ENCODE data around the gene INSR.

INSR gene

DNA sequence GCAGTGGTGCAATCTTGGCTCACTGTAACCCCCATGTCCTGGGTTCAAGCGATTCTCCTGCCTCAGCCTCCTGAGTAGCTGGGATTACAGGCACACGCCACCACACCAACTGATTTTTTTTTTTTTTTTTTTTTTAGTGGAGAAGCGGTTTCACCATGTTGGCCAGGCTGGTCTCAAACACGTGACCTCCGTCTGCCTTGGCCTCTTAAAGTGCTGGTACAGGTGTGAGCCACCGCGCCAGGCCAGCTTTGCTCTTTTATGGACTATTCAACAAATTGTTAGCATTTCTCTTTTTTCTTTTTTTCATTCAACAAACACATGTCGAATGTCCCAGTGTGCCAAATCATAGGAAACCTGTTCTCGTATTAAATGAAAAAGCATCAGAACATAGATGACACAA is 99.6 kb downstream of the INSR start:
- Histone ChIP-seq H3K4me1 (ENCODE audit: insufficient read depth, low read length) (peaks cover 8% of the 10 kb centered on the region; the same call in 1 of the 2 replicates), H3K9ac (ENCODE audit: low read depth, low read length) (no peak overlapping the region), H3K36me3 (ENCODE audit: insufficient read depth, low read length) (no peaks in the 10 kb centered on the region), H3K9me3 (ENCODE audit: control insufficient read depth, insufficient read depth, low read length) (no peaks in the 10 kb centered on the region)

GRCh38 chr19:7191946-7192691 is 102.1 kb downstream of the INSR start:
- H3K9me3 ChIP-seq (ENCODE audit: control insufficient read depth, insufficient read depth, low read length) = no peaks in the 10 kb centered on the region
- no peak overlapping the region for H3K9ac ChIP-seq (ENCODE audit: low read depth, low read length)
- no peaks in the 10 kb centered on the region for H3K4me1 ChIP-seq (ENCODE audit: insufficient read depth, low read length)
- H3K36me3 ChIP-seq (ENCODE audit: insufficient read depth, low read length) = no peaks in the 10 kb centered on the region

DNA sequence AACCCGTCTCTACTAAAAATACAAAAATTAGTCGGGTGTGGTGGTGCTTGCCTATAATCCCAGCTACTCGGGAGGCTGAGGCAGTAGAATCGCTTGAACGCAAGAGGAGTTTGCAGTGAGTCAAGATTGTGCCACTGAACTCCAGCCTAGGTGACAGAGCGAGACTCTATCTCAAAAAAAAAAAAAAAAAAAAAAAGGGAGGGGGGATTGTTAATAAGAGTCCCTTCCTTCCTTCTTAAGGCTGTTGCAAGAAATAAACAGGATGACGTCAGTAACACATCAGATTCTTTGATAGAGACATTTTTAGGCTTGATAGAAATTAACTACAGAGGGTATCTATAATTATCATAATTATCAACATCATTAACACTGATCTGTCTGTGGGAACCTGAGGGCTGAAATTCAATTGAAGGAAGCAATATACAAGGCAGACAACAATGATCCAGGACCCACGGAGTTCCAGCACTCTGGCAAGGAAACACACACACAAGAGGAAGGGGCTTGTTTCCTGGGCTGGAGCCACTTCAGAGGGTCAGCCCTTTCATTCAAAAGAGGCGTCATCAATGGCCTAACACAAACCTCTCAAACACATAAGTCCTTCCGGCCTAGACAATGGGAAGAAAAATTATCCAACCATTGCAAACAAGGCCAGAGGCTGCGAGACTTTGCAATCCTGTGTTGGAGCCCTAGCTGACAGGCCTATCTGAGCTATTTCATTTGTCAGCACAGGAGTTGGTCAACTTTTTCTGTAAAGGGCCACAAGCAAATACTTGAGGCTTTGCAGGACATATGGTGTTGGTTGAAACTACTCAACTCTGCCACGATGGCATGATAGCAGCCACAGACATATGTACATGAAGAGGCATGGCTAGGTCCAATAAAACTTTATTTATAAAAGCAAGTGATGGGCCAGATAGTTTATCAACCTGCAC is 105.2 kb downstream of the INSR start:
- Histone ChIP-seq H3K9me3 (ENCODE audit: control insufficient read depth, insufficient read depth, low read length) (no peaks in the 10 kb centered on the region), H3K36me3 (ENCODE audit: insufficient read depth, low read length) (no peaks in the 10 kb centered on the region), H3K9ac (ENCODE audit: low read depth, low read length) (no peak overlapping the region), H3K4me1 (ENCODE audit: insufficient read depth, low read length) (no peaks in the 10 kb centered on the region)

- H3K9me3 ChIP-seq (ENCODE audit: control insufficient read depth, insufficient read depth, low read length) = no peaks in the 10 kb centered on the region
- H3K4me1 ChIP-seq (ENCODE audit: insufficient read depth, low read length) = no peaks in the 10 kb centered on the region
- no peak overlapping the region for H3K9ac ChIP-seq (ENCODE audit: low read depth, low read length)
- H3K36me3 ChIP-seq (ENCODE audit: insufficient read depth, low read length) = no peaks in the 10 kb centered on the region
Observed at GRCh38 chr19:7187605-7188339, 106.4 kb downstream of the INSR start.

- no peaks in the 10 kb centered on the region for H3K4me1 ChIP-seq (ENCODE audit: insufficient read depth, low read length)
Observed at GRCh38 chr19:7182489-7182888, 111.7 kb downstream of the INSR start.

GRCh38 chr19:7179917-7180306 is 114.3 kb downstream of the INSR start:
- H3K36me3 ChIP-seq (ENCODE audit: insufficient read depth, low read length) = no peaks in the 10 kb centered on the region; the same call in 1 of the 2 replicates
- no peaks in the 10 kb centered on the region for H3K9me3 ChIP-seq (ENCODE audit: control insufficient read depth, insufficient read depth, low read length)
- no peak overlapping the region for H3K9ac ChIP-seq (ENCODE audit: low read depth, low read length)
- no peaks in the 10 kb centered on the region for H3K4me1 ChIP-seq (ENCODE audit: insufficient read depth, low read length)

More at GRCh38 chr19:7182489-7182888, 111.7 kb downstream of the INSR start:
- no peak overlapping the region for H3K9ac ChIP-seq (ENCODE audit: low read depth, low read length)
- no peaks in the 10 kb centered on the region; the same call in 1 of the 2 replicates for H3K36me3 ChIP-seq (ENCODE audit: insufficient read depth, low read length)
- no peaks in the 10 kb centered on the region for H3K9me3 ChIP-seq (ENCODE audit: control insufficient read depth, insufficient read depth, low read length)

- Histone ChIP-seq H3K4me1 (ENCODE audit: insufficient read depth, low read length) (no peaks in the 10 kb centered on the region), H3K36me3 (ENCODE audit: insufficient read depth, low read length) (no peaks in the 10 kb centered on the region; the same call in 1 of the 2 replicates), H3K9ac (ENCODE audit: low read depth, low read length) (no peak overlapping the region), H3K9me3 (ENCODE audit: control insufficient read depth, insufficient read depth, low read length) (no peaks in the 10 kb centered on the region)
Observed at GRCh38 chr19:7177926-7178325, 116.3 kb downstream of the INSR start.

GRCh38 chr19:7176792-7177191 is 117.4 kb downstream of the INSR start:
- Histone ChIP-seq H3K36me3 (ENCODE audit: insufficient read depth, low read length) (no peaks in the 10 kb centered on the region; the same call in 1 of the 2 replicates), H3K9me3 (ENCODE audit: control insufficient read depth, insufficient read depth, low read length) (no peaks in the 10 kb centered on the region), H3K4me1 (ENCODE audit: insufficient read depth, low read length) (no peaks in the 10 kb centered on the region), H3K9ac (ENCODE audit: low read depth, low read length) (no peak overlapping the region)

DNA sequence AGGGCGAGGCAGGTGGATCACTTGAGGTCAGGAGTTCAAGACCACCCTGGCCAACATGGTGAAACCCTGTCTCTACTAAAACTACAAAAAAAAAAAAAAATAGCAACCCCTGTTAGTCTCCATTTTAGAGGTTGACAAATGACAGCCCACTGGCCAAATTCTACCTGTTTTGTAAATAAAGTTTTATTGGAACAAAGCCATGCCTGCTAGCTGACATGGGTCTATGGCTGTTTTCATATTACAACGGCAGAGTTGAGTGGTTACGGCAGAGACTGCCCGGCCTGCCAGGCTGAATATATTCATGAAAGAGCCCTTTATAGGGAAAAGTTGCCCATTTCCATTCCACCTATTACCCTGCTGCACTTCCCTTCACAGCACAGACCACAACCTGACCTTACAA is 121.4 kb downstream of the INSR start:
- Histone ChIP-seq H3K9ac (ENCODE audit: low read depth, low read length) (no peak overlapping the region), H3K4me1 (ENCODE audit: insufficient read depth, low read length) (no peaks in the 10 kb centered on the region), H3K9me3 (ENCODE audit: control insufficient read depth, insufficient read depth, low read length) (peaks cover 11% of the 10 kb centered on the region; the same call in 1 of the 2 replicates), H3K36me3 (ENCODE audit: insufficient read depth, low read length) (peaks cover 14% of the 10 kb centered on the region)

DNA sequence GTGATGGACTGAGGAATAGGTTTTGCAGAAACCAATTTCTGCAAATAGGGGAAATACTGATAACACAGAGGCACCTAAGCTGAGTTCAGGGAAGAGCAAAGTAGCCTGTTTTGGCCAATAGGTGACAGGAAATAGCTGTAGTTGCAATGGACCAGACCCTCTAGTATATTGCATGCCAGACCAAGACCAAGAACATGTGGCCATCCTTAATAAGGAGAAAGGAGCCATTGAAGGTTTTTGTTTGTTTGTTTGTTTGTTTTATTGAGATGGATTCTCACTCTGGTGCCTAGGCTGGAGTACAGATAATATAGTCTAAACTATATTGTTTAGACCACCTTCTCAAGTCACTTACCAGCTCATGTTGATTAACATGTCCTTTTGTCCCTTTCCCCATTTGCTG is 123.2 kb downstream of the INSR start:
- Histone ChIP-seq H3K9ac (ENCODE audit: low read depth, low read length) (no peak overlapping the region), H3K9me3 (ENCODE audit: control insufficient read depth, insufficient read depth, low read length) (peaks cover 11% of the 10 kb centered on the region; the same call in 1 of the 2 replicates), H3K36me3 (ENCODE audit: insufficient read depth, low read length) (peaks cover 14% of the 10 kb centered on the region), H3K4me1 (ENCODE audit: insufficient read depth, low read length) (no peaks in the 10 kb centered on the region)

DNA sequence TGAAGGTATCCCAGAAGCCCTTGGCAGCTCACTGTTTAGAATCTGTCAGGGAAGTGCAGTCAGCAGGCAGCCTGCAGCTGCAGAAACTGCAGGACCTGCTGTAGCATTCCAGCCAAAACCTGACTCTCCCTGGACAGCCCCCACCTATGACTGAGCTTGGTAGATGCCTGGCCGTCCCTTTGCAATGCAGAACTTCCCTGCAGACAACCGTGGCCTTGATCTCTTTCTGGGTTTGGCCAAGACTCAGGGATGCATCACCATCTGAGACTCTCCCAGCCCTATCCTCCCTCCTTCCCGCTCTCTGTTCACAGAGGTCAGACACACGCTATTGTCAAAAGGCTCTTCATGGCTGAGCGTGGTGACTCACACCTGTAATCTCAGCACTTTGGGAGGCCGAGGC is 125.3 kb downstream of the INSR start:
- no peaks in the 10 kb centered on the region for H3K4me1 ChIP-seq (ENCODE audit: insufficient read depth, low read length)
- H3K36me3 ChIP-seq (ENCODE audit: insufficient read depth, low read length) = peaks cover 14% of the 10 kb centered on the region
- no peak overlapping the region for H3K9ac ChIP-seq (ENCODE audit: low read depth, low read length)

GRCh38 chr19:7161292-7161691 is 132.9 kb downstream of the INSR start:
- H3K9me3 ChIP-seq (ENCODE audit: control insufficient read depth, insufficient read depth, low read length) = no peaks in the 10 kb centered on the region
- 0 out of 2 replicates have a peak, but pooled peaks cover 6% of the 10 kb centered on the region for H3K36me3 ChIP-seq (ENCODE audit: insufficient read depth, low read length)
- no peaks in the 10 kb centered on the region for H3K4me1 ChIP-seq (ENCODE audit: insufficient read depth, low read length)
- H3K9ac ChIP-seq (ENCODE audit: low read depth, low read length) = no peak overlapping the region

More for the DNA sequence above, 125.3 kb downstream of the INSR start:
- H3K9me3 ChIP-seq (ENCODE audit: control insufficient read depth, insufficient read depth, low read length) = peaks cover 11% of the 10 kb centered on the region; the same call in 1 of the 2 replicates

DNA sequence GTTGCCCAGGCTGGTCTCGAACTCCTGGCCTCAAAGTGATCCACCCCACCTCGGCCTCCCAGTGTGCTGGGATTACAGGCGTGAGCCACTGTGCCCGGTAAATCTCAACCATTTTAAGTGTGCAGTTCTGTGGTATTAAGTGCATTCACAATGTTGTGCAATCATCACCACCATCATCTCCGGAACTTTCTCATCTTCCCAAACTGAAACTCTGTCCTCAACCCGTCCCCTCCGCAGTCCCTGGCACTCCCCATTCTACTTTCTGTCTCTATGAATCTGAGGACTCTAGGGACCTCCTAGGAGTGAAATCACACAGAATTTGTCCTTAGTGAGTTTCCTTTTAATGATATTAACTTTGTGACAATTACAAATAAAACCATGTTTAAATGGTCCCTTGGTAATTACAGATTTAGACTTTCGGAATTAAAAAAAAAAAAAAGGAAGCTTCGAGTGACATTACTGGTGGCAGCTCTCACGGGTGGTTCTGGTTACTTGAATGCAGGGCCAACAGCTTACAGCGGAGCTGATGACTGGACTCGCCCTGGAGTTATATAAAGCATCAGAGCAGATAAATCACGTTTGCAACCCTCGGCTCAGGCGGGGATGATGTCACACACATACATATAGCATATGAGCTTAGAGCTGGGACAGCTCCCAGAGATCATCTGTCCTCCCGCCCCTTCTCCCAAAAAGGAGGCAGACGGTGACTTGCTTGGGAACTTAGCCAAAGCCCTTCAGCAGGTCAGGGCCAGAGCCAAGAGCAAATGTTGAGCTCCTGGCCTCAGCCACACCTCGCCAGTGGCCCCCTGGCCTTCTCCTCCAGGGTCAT is 134.9 kb downstream of the INSR start:
- H3K9ac ChIP-seq (ENCODE audit: low read depth, low read length) = no peak overlapping the region
- no peaks in the 10 kb centered on the region for H3K4me1 ChIP-seq (ENCODE audit: insufficient read depth, low read length)
- H3K9me3 ChIP-seq (ENCODE audit: control insufficient read depth, insufficient read depth, low read length) = no peaks in the 10 kb centered on the region
- H3K36me3 ChIP-seq (ENCODE audit: insufficient read depth, low read length) = 0 out of 2 replicates have a peak, but pooled peaks cover 6% of the 10 kb centered on the region

All from ES-I3 (cell line).